ENCODE data around the gene FOXJ3.

GRCh38 chr1:42167611-42168390 lies 167.2 kb downstream of the FOXJ3 start:
- TF ChIP-seq CTCF (conservative IDR thresholded peaks at IDR 0.05 in 1 of 2, IDR thresholded peaks at IDR 0.05 in 1 of 2; ENCODE audit: extremely low read depth in 1 of 2, insufficient read depth in 1 of 2, low read depth in 1 of 2, low read length in 2 of 2) (no peak), EZH2 (IDR thresholded peaks at IDR 0.05; ENCODE audit: borderline replicate concordance, low read length) (no peak)
